CD4-positive, alpha-beta T cell treated with Interleukin-15 for 1 hour (primary cell): Measurements from ENCODE around the gene GPR35.
A peak's percentile ranks its signal among the peaks of the same experiment; 100 is the strongest.
"Not testable (repeated sequence)": the region's sequence is repeated elsewhere in the genome, so short reads cannot be mapped to it uniquely, and the experiment has no call there.

ENCODE experiments used
- DNase-seq: peaks from one replicate; pipeline ENCODE4 v3.0.0-alpha.2; 2020

Gene GPR35

GRCh38 chr2:240640939-240641338, 15.7 kb downstream of the GPR35 start:
- DNase-seq = no peak

GRCh38 chr2:240642061-240642805, 17.0 kb downstream of the GPR35 start:
- DNase-seq = no peak

- DNase-seq = peak; percentile 4
Observed at GRCh38 chr2:240642806-240643092, 17.5 kb downstream of the GPR35 start.

- DNase-seq = peak; percentile 14
Observed at GRCh38 chr2:240643093-240643810, 18.0 kb downstream of the GPR35 start.

- DNase-seq = no peak
Observed at GRCh38 chr2:240643811-240644150, 18.5 kb downstream of the GPR35 start.

GRCh38 chr2:240644171-240644651, 18.9 kb downstream of the GPR35 start:
- DNase-seq = peak; percentile 10

- DNase-seq = peak; percentile 19
Observed at GRCh38 chr2:240644859-240645301, 19.6 kb downstream of the GPR35 start.

GRCh38 chr2:240645346-240645745, 20.1 kb downstream of the GPR35 start:
- DNase-seq = no peak

- no peak for DNase-seq
Observed at GRCh38 chr2:240645801-240646175, 20.5 kb downstream of the GPR35 start.

- peak; percentile 72 for DNase-seq
Observed at GRCh38 chr2:240646176-240646899, 21.1 kb downstream of the GPR35 start.

- DNase-seq = no peak
Observed at GRCh38 chr2:240646900-240647502, 21.7 kb downstream of the GPR35 start.

- no peak for DNase-seq
Observed at GRCh38 chr2:240647503-240648154, 22.3 kb downstream of the GPR35 start.

- DNase-seq = no peak
Observed at GRCh38 chr2:240648155-240648649, 22.9 kb downstream of the GPR35 start.

- no peak for DNase-seq
Observed at GRCh38 chr2:240648650-240649275, 23.5 kb downstream of the GPR35 start.

GRCh38 chr2:240649331-240649730, 24.1 kb downstream of the GPR35 start:
- no peak for DNase-seq

GRCh38 chr2:240650254-240650965, 25.1 kb downstream of the GPR35 start:
- no peak for DNase-seq

GRCh38 chr2:240651185-240651584, 25.9 kb downstream of the GPR35 start:
- no peak for DNase-seq

- no peak for DNase-seq
Observed at GRCh38 chr2:240655931-240656886, 30.9 kb downstream of the GPR35 start.

- DNase-seq = not testable (repeated sequence)
Observed at GRCh38 chr2:240659883-240660282, 34.6 kb downstream of the GPR35 start.

- DNase-seq = no peak
Observed at GRCh38 chr2:240662681-240663080, 37.4 kb downstream of the GPR35 start.
